ENCODE results near the gene FBN3.
"Not testable (repeated sequence)": the region's sequence is repeated elsewhere in the genome, so short reads cannot be mapped to it uniquely, and the experiment has no call there.

FBN3 gene

GRCh38 chr19:8149261-8150094 is at the start of gene FBN3:
Gene FBN3 (minus strand): TSS chr19:8149592. CDS start chr19:8147480, 2,112 bp downstream.
- DNase-seq = no peak

GRCh38 chr19:8196271-8196927 is 47.0 kb upstream of the FBN3 start:
- no peak for DNase-seq

- DNase-seq = peak in 2 of 4 experiments; percentile 14 to 15
Observed at GRCh38 chr19:8194528-8195267, 45.3 kb upstream of the FBN3 start.

- no peak for DNase-seq
Observed at GRCh38 chr19:8192221-8192820, 42.9 kb upstream of the FBN3 start.

GRCh38 chr19:8185343-8186068 is 36.1 kb upstream of the FBN3 start:
- no peak for DNase-seq

GRCh38 chr19:8184274-8184673 is 34.9 kb upstream of the FBN3 start:
- DNase-seq = no peak

GRCh38 chr19:8180018-8180417 is 30.6 kb upstream of the FBN3 start:
- DNase-seq = no peak

- no peak for DNase-seq
Observed at GRCh38 chr19:8174706-8175105, 25.3 kb upstream of the FBN3 start.

- DNase-seq = no peak
Observed at GRCh38 chr19:8168537-8168936, 19.1 kb upstream of the FBN3 start.

- DNase-seq = no peak
Observed at GRCh38 chr19:8167985-8168384, 18.6 kb upstream of the FBN3 start.

GRCh38 chr19:8163759-8164158 is 14.4 kb upstream of the FBN3 start:
- no peak for DNase-seq

GRCh38 chr19:8161135-8161646 is 11.8 kb upstream of the FBN3 start:
- no peak for DNase-seq

- not testable (repeated sequence) for DNase-seq
Observed at GRCh38 chr19:8159322-8159721, 9.9 kb upstream of the FBN3 start.

GRCh38 chr19:8158411-8159074 is 9.2 kb upstream of the FBN3 start:
- DNase-seq = peak in 1 of 4 experiments; percentile 14

- DNase-seq = no peak
Observed at GRCh38 chr19:8155318-8155717, 5.9 kb upstream of the FBN3 start.

- DNase-seq = not testable (repeated sequence)
Observed at GRCh38 chr19:8154014-8154413, 4.6 kb upstream of the FBN3 start.

GRCh38 chr19:8151767-8152035 is 2.3 kb upstream of the FBN3 start:
- DNase-seq = no peak

- DNase-seq = no peak
Observed at GRCh38 chr19:8150998-8151766, 1.8 kb upstream of the FBN3 start.

- DNase-seq = no peak
Observed at GRCh38 chr19:8150178-8150865, 930 bp upstream of the FBN3 start.

Measured in activated naive CD4-positive, alpha-beta T cell (primary cell).